GM06990 (cell line): ENCODE measurements around the gene TOMM70.
A peak's percentile ranks its signal among the peaks of the same experiment; 100 is the strongest.
"Not testable (repeated sequence)": the region's sequence is repeated elsewhere in the genome, so short reads cannot be mapped to it uniquely, and the experiment has no call there.

Source experiments
- DNase-seq: peaks from one replicate; pipeline ENCODE4 v3.0.0-alpha.2; 2011; ENCODE audit not compliant: insufficient read length; ENCODE audit errors: extremely low read depth
- H3K27me3 ChIP-seq: replicated peaks from 2 replicates; pipeline ENCODE4 v1.6.0; 2011; ENCODE audit warnings: low read length; ENCODE audit not compliant: control insufficient read depth, insufficient read depth
- H3K36me3 ChIP-seq: 2 replicates; pipeline ENCODE4 v1.5.1; 2011; ENCODE audit warnings: low read length; ENCODE audit not compliant: control insufficient read depth, insufficient read depth
- H3K4me3 ChIP-seq: replicated peaks from 2 replicates; pipeline ENCODE4 v1.5.1; 2011; ENCODE audit warnings: low read depth, mild to moderate bottlenecking, control low read depth, low read length
- TF ChIP-seq, protein P1 (sequence below): IDR thresholded peaks from 2 replicates; pipeline ENCODE4 v1.5.1; 2011; ENCODE audit warnings: low read length, control low read depth, mild to moderate bottlenecking, inconsistent platforms; ENCODE audit not compliant: insufficient read depth, poor library complexity, severe bottlenecking

Gene TOMM70

DNA sequence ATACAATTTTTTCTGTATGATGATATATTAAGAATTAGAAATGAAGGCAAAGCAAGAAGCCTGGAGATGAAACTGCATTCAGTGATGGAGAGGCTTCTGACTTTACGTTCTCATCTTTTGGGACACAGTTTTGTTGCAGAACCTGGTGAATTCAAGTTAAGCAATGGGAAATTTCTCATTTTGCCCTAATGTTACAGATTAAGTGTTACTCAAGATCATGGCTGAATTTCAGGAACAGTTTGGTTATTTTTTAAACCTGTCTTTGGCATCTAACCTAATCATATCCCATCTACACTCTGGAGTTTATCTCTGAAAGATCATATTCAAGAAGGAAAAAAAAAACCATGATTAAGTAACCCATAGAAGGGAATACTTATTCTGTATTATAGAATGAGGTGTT, 60.4 kb downstream of the TOMM70 start:
- TF ChIP-seq, protein P1, sequence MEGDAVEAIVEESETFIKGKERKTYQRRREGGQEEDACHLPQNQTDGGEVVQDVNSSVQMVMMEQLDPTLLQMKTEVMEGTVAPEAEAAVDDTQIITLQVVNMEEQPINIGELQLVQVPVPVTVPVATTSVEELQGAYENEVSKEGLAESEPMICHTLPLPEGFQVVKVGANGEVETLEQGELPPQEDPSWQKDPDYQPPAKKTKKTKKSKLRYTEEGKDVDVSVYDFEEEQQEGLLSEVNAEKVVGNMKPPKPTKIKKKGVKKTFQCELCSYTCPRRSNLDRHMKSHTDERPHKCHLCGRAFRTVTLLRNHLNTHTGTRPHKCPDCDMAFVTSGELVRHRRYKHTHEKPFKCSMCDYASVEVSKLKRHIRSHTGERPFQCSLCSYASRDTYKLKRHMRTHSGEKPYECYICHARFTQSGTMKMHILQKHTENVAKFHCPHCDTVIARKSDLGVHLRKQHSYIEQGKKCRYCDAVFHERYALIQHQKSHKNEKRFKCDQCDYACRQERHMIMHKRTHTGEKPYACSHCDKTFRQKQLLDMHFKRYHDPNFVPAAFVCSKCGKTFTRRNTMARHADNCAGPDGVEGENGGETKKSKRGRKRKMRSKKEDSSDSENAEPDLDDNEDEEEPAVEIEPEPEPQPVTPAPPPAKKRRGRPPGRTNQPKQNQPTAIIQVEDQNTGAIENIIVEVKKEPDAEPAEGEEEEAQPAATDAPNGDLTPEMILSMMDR: no peak
- DNase-seq: no peak
- Histone ChIP-seq H3K36me3 (peaks cover 4% of the 10 kb centered on the region), H3K4me3 (no peak overlapping the region), H3K27me3 (no peaks in the 10 kb centered on the region)

DNA sequence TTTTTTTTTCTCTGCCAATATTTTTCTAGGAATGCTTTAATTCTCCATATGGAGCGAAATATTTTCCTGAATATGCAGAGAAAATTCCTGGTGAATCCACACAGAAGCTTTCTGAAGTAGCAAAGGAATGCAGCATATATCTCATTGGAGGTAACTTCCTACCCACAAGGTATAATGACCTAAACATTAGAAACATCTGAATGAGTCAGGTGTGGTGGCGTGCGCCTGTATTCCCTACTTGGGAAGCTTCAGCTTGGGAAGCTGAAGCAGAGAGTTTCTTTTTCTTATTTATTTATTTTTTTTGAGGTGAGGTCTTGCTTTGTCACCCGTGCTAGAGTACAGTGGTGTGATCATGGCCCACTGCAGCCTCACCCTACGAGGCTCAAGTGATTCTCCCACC, 61.1 kb downstream of the TOMM70 start:
- Histone ChIP-seq H3K27me3 (no peaks in the 10 kb centered on the region), H3K36me3 (peaks cover 4% of the 10 kb centered on the region), H3K4me3 (no peak overlapping the region)
- TF ChIP-seq, protein P1: no peak
- DNase-seq: no peak

DNA sequence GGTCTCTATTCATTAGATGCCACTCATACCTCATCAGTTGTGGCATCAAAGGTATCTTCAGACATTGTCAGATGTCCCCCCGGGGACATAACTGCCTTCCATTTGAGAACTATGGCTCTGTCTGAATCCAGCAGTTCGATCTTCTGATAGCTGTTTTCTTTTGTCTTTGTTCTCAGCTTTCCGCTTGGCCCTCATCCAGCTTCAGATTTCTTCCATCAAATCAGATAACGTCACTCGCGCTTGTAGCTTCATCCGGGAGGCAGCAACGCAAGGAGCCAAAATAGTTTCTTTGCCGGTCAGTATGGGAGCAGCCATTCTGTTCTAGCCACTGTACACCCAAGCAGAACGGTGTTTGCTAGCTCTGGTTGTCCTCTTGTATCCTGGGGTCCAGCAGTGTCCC, 62.0 kb downstream of the TOMM70 start:
- H3K27me3 ChIP-seq: no peaks in the 10 kb centered on the region
- no peak overlapping the region for H3K4me3 ChIP-seq
- H3K36me3 ChIP-seq: peaks cover 4% of the 10 kb centered on the region
- DNase-seq: no peak
- TF ChIP-seq, protein P1: no peak

DNA sequence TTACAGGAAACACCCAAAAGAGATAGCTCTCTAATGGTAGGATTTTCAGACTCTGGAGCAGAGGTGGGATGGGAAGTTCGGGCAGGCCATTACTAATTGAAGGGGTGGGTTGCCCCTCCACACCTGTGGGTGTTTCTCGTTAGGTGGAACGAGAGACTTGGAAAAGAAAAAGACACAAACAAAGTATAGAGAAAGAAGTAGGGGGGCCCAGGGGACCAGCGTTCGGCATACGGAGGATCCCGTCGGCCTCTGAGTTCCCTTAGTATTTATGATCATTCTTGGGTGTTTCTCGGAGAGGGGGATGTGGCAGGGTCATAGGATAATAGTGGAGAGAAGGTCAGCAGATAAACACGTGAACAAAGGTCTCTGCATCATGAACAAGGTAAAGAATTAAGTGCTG, 64.7 kb downstream of the TOMM70 start:
- H3K36me3 ChIP-seq, DNase-seq, H3K4me3 ChIP-seq, H3K27me3 ChIP-seq: not testable (repeated sequence)

DNA sequence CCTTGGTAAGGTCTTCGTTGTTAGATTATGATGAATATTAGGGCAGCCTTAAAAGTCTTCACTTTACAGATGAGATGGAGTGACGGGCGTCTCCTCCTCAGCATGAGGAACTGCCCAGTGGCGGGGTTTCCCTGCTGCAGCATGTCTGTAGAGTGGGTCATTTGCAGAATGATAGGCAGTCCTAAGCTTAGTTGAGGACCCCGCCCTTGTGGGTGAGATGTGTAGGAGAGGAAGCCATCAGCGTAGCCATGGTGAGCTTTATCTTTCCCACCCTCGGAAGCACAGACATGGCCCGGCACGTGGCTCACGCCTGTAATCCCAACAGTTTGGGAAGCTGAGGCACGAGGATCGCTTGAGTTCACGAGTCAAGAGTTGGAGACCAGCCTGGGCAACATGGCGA, 65.5 kb downstream of the TOMM70 start:
- TF ChIP-seq, protein P1: no peak
- Histone ChIP-seq H3K27me3 (no peaks in the 10 kb centered on the region), H3K36me3 (peaks cover 4% of the 10 kb centered on the region; the same call in 1 of the 2 replicates), H3K4me3 (peak overlapping the region; percentile 88)
- DNase-seq: peak; percentile 33

DNA sequence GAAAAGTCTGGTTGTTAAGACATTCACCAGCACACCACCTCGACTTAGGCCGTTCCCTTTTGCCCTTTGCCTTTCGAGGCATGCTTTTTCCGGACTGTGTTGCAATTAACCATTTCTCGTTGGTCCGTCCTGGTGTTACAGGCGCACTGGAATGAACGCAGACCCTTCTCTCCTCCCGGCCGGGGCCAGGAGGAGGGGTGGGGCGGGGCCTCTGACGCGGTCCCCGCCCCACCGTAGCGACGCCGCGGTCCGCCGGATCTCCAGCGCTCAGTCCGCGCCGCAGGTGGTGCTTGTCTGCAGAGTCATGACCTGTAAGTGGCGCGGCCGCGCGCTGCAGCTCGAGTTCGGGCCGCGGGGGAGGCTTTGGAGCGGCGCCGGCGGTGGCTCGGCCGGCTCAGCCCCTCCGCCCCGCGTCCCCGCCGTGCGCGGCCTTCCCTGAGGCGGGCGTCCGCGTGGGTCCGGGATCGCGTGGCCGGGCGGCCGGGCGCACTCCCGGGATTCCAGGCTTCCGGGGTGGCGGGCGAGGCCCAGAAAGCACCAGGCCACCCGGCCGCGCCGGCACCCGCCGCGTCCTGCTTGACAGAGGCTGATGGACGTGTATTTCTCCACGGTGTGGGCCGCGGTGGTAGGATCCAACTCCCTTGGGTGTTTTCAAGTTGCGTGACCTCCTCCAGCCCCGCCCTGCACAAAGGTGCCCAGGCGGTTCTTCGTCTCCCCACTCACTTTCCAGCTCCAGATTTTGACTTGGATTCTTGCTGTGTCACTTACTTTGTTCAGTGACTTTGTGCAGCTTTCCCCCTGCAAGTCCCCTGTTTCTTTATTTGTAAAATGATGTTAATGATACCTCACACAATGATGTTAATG, 66.2 kb downstream of the TOMM70 start, which contains the start of gene NIT2:
Gene NIT2, plus strand, starts transcription at position 270 of the 864 bp plus-strand sequence. Its CDS starts 35 bp downstream, at position 305.
- peaks cover 2% of the 10 kb centered on the region; the same call in 1 of the 2 replicates for H3K36me3 ChIP-seq
- TF ChIP-seq, protein P1: no peak
- H3K27me3 ChIP-seq: no peaks in the 10 kb centered on the region
- H3K4me3 ChIP-seq: peak within 1 kb of the TSS; percentile 88
- DNase-seq: peak; percentile 90
